ENCODE results near the gene SULF2.

The SULF2 gene

GRCh38 chr20:47762699-47763268 is 22.5 kb downstream of the SULF2 start:
- DNase-seq (ENCODE audit: low spot score) = no peak

GRCh38 chr20:47761482-47762047 is 23.7 kb downstream of the SULF2 start:
- no peak for DNase-seq (ENCODE audit: low spot score)

- no peak for DNase-seq (ENCODE audit: low spot score)
Observed at GRCh38 chr20:47760686-47761481, 24.4 kb downstream of the SULF2 start.

- no peak for DNase-seq (ENCODE audit: low spot score)
Observed at GRCh38 chr20:47758517-47759450, 26.5 kb downstream of the SULF2 start.

- no peak for DNase-seq (ENCODE audit: low spot score)
Observed at GRCh38 chr20:47757145-47758035, 27.9 kb downstream of the SULF2 start.

GRCh38 chr20:47754946-47755652 is 30.2 kb downstream of the SULF2 start:
- no peak for DNase-seq (ENCODE audit: low spot score)

GRCh38 chr20:47754388-47754715 is 30.9 kb downstream of the SULF2 start:
- no peak for DNase-seq (ENCODE audit: low spot score)

GRCh38 chr20:47753576-47754387 is 31.5 kb downstream of the SULF2 start:
- DNase-seq (ENCODE audit: low spot score) = no peak

GRCh38 chr20:47751449-47751848 is 33.8 kb downstream of the SULF2 start:
- no peak for DNase-seq (ENCODE audit: low spot score)

GRCh38 chr20:47749339-47749738 is 35.9 kb downstream of the SULF2 start:
- no peak for DNase-seq (ENCODE audit: low spot score)

- DNase-seq (ENCODE audit: low spot score) = no peak
Observed at GRCh38 chr20:47748823-47749222, 36.5 kb downstream of the SULF2 start.

- DNase-seq (ENCODE audit: low spot score) = no peak
Observed at GRCh38 chr20:47748069-47748468, 37.2 kb downstream of the SULF2 start.

- no peak for DNase-seq (ENCODE audit: low spot score)
Observed at GRCh38 chr20:47747669-47748031, 37.6 kb downstream of the SULF2 start.

GRCh38 chr20:47744803-47745202 is 40.5 kb downstream of the SULF2 start:
- DNase-seq (ENCODE audit: low spot score) = no peak

GRCh38 chr20:47743671-47744070 is 41.6 kb downstream of the SULF2 start:
- no peak for DNase-seq (ENCODE audit: low spot score)

GRCh38 chr20:47741669-47742608 is 43.3 kb downstream of the SULF2 start:
- no peak for DNase-seq (ENCODE audit: low spot score)

GRCh38 chr20:47740862-47741184 is 44.5 kb downstream of the SULF2 start:
- no peak for DNase-seq (ENCODE audit: low spot score)

- no peak for DNase-seq (ENCODE audit: low spot score)
Observed at GRCh38 chr20:47740121-47740861, 45.0 kb downstream of the SULF2 start.
